Measurements from ENCODE around the gene HSPB2. TPM values are rescaled to one million over a fixed set of nuclear protein-coding genes. Genes with fewer than 3 reads are reported as not detected.
"Not testable (repeated sequence)": the region's sequence is repeated elsewhere in the genome, so short reads cannot be mapped to it uniquely, and the experiment has no call there.

Gene HSPB2
- total RNA-seq, 1 experiment from 2014 or later = not detected

- Histone ChIP-seq H3K79me2 (ENCODE audit: insufficient read depth, low read length) (no peaks in the 10 kb centered on the region), H3K9me2 (ENCODE audit: insufficient read depth) (no peaks in the 10 kb centered on the region), H2AFZ (ENCODE audit: low read depth, low read length, poor library complexity, severe bottlenecking) (no peak overlapping the region), H3K27me3 (ENCODE audit: insufficient read depth, low read length) (no peaks in the 10 kb centered on the region), H3K4me3 (replicated peaks in 1 of 2; ENCODE audit: low read depth in 1 of 2, low read length in 2 of 2) (no peak overlapping the region), H3K27ac (ENCODE audit: low read depth, low read length) (no peak overlapping the region), H3K4me2 (ENCODE audit: low read length) (no peak overlapping the region), H3K36me3 (ENCODE audit: control insufficient read depth in 1 of 2, insufficient read depth in 2 of 2, low read length in 2 of 2) (no peaks in the 10 kb centered on the region), H3K4me1 (ENCODE audit: control insufficient read depth in 1 of 2, insufficient read depth in 2 of 2, low read length in 2 of 2) (peaks cover 8 to 20% of the 10 kb centered on the region in 2 experiments; a peak in 3 of 4 replicates), H3K9ac (ENCODE audit: low read length) (no peak overlapping the region), H4K20me1 (ENCODE audit: insufficient read depth) (no peaks in the 10 kb centered on the region), H3K9me3 (ENCODE audit: control insufficient read depth in 1 of 2, insufficient read depth in 1 of 2, low read depth in 1 of 2, low read length in 2 of 2) (no peaks in the 10 kb centered on the region)
- RAD21 ChIA-PET (ENCODE audit: low non-redundant PET in 1 of 2, low total read pairs in 2 of 2, uncharacterized antibody in 2 of 2, unreplicated experiment in 2 of 2) = no interaction called here
- TF ChIP-seq ZFX (IDR thresholded peaks at IDR 0.05) (no peak), EZH2 (IDR thresholded peaks at IDR 0.05) (no peak), YY1 (IDR thresholded peaks at IDR 0.05; ENCODE audit: extremely low read depth, insufficient replicate concordance, low read depth, low read length) (no peak), MAX (IDR thresholded peaks at IDR 0.05) (no peak), ZNF274 (IDR thresholded peaks at IDR 0.05; ENCODE audit: low read depth, low read length) (no peak), JUND (IDR thresholded peaks at IDR 0.05) (no peak), EZH2phosphoT487 (IDR thresholded peaks at IDR 0.05; ENCODE audit: borderline replicate concordance) (no peak)
- DNase-seq (ENCODE audit: low read depth, low spot score) (no peak), ATAC-seq (no peak)
- no TSS peak for BruUV-seq (replicated peaks)
- CTCF ChIA-PET = interaction anchor here (1.5 to 2.0 kb wide), 3 partner anchors 8 to 63 kb away, joined by 3 to 42 read pairs (median 10); no protein-coding TSS in a partner anchor
- intact Hi-C loops (cut with micrococcal nuclease) = loop anchor here (1.0 to 5.0 kb wide), 3 partner anchors 155 to 348 kb away; partner anchors contain the start of genes BCO2, SDHD and TIMM8B
- POLR2A ChIA-PET = no interaction called here
Observed at GRCh38 chr11:111932611-111932950, 20.0 kb downstream of the HSPB2 start.

GRCh38 chr11:111933176-111933575 lies 20.6 kb downstream of the HSPB2 start:
- intact Hi-C loops (cut with micrococcal nuclease) = loop anchor here (5.0 kb wide), 2 partner anchors 154 to 244 kb away; partner anchors contain the start of genes BCO2, SDHD and TIMM8B
- DNase-seq (ENCODE audit: low read depth, low spot score); H3K27me3 ChIP-seq (ENCODE audit: insufficient read depth, low read length); POLR2A ChIA-PET; H3K9me2 ChIP-seq (ENCODE audit: insufficient read depth); H2AFZ ChIP-seq (ENCODE audit: low read depth, low read length, poor library complexity, severe bottlenecking); BruUV-seq (replicated peaks); H3K36me3 ChIP-seq (ENCODE audit: control insufficient read depth in 1 of 2, insufficient read depth in 2 of 2, low read length in 2 of 2); H3K9me3 ChIP-seq (ENCODE audit: control insufficient read depth in 1 of 2, insufficient read depth in 1 of 2, low read depth in 1 of 2, low read length in 2 of 2); ATAC-seq; H3K79me2 ChIP-seq (ENCODE audit: insufficient read depth, low read length); H4K20me1 ChIP-seq (ENCODE audit: insufficient read depth); H3K4me2 ChIP-seq (ENCODE audit: low read length); RAD21 ChIA-PET (ENCODE audit: low non-redundant PET in 1 of 2, low total read pairs in 2 of 2, uncharacterized antibody in 2 of 2, unreplicated experiment in 2 of 2); H3K9ac ChIP-seq (ENCODE audit: low read length); H3K4me3 ChIP-seq (replicated peaks in 1 of 2; ENCODE audit: low read depth in 1 of 2, low read length in 2 of 2); H3K27ac ChIP-seq (ENCODE audit: low read depth, low read length): not testable (repeated sequence)
- peaks cover 12 to 24% of the 10 kb centered on the region in 2 experiments; a peak in 3 of 4 replicates for H3K4me1 ChIP-seq (ENCODE audit: control insufficient read depth in 1 of 2, insufficient read depth in 2 of 2, low read length in 2 of 2)
- CTCF ChIA-PET = interaction anchor here (1.3 kb wide), 1 partner anchor 347 kb away, joined by 3 read pairs; no protein-coding TSS in a partner anchor
